PC-3 (cell line): ENCODE results near the gene TAF4. TPM values are rescaled to one million over a fixed set of nuclear protein-coding genes. Genes with fewer than 3 reads are reported as not detected.
"Not testable (repeated sequence)": the region's sequence is repeated elsewhere in the genome, so short reads cannot be mapped to it uniquely, and the experiment has no call there.

Experiments used
- ATAC-seq: fragments of 200-7000 bp; cut with Tn5 transposase; 2 replicates; pipeline ENCODE4 v1.9.1; 2020; ENCODE audit warnings: mild to moderate bottlenecking, moderate library complexity
- BruUV-seq: library from RNA; stranded (reverse); fragments of 400-500 nt; replicated peaks from 2 replicates; lab custom pipeline; 2021; lab: Mats Ljungman, UMichigan
- CTCF ChIA-PET: fragments of 300-600 bp; sonication (Branson Sonifier 250); formaldehyde crosslinking; loops from one replicate; lab custom pipeline; 2022; ENCODE audit warnings: antibody characterized with exemption; lab: Charles Lee
- POLR2A ChIA-PET: fragments of 300-600 bp; sonication (Branson Sonifier 250); formaldehyde crosslinking; loops from one replicate; lab custom pipeline; 2022; ENCODE audit warnings: antibody characterized with exemption; ENCODE audit not compliant: unreplicated experiment; lab: Charles Lee
- DNase-seq: peaks from one replicate; pipeline ENCODE4 v3.0.0-alpha.2; 2015
- H2AFZ ChIP-seq: fragments of 300-600 bp; sonication (generic); 2 replicates; pipeline ENCODE4 v1.6.0; 2016; ENCODE audit warnings: antibody characterized with exemption, low read length
- H3F3A ChIP-seq: fragments of 300-600 bp; sonication (generic); one replicate; pipeline ENCODE4 v1.6.0; 2017; ENCODE audit warnings: antibody characterized with exemption, low read length, control low read depth, mild to moderate bottlenecking; ENCODE audit not compliant: unreplicated experiment
- H3K27ac ChIP-seq: fragments of 300-600 bp; sonication (generic); 2 replicates; pipeline ENCODE4 v1.5.1; 2016; ENCODE audit warnings: mild to moderate bottlenecking, low read length
- H3K27me3 ChIP-seq: fragments of 300-600 bp; sonication (generic); 2 replicates; pipeline ENCODE4 v1.6.1; 2016; ENCODE audit warnings: low read length, mixed read lengths
- H3K36me3 ChIP-seq: fragments of 300-600 bp; sonication (generic); 2 replicates; pipeline ENCODE4 v1.6.1; 2016; ENCODE audit warnings: low read depth, mixed run types, low read length, mixed read lengths
- H3K4me1 ChIP-seq: fragments of 300-600 bp; sonication (generic); 2 replicates; pipeline ENCODE4 v1.5.1; 2016; ENCODE audit warnings: low read length; ENCODE audit not compliant: insufficient read depth
- H3K4me2 ChIP-seq: fragments of 300-600 bp; sonication (generic); 2 replicates; pipeline ENCODE4 v1.6.0; 2016; ENCODE audit warnings: low read length
- H3K4me3 ChIP-seq: fragments of 300-600 bp; sonication (generic); 2 replicates; pipeline ENCODE4 v1.5.1; 2016; ENCODE audit warnings: mild to moderate bottlenecking, low read length, mixed read lengths
- H3K79me2 ChIP-seq: fragments of 300-600 bp; sonication (generic); 2 replicates; pipeline ENCODE4 v1.6.1; 2017; ENCODE audit warnings: low read length, mixed read lengths
- H3K9ac ChIP-seq: fragments of 300-600 bp; sonication (generic); 2 replicates; pipeline ENCODE4 v1.6.0; 2016; ENCODE audit warnings: mild to moderate bottlenecking, low read length
- H3K9me2 ChIP-seq: fragments of 300-600 bp; sonication (generic); replicated peaks from 2 replicates; pipeline ENCODE4 v1.6.1; 2016; ENCODE audit warnings: mixed run types, low read length, mixed read lengths
- H3K9me3 ChIP-seq: fragments of 300-600 bp; sonication (generic); 2 replicates; pipeline ENCODE4 v1.6.1; 2016; ENCODE audit warnings: low read length, mixed read lengths
- H4K20me1 ChIP-seq: fragments of 300-600 bp; sonication (generic); 2 replicates; pipeline ENCODE4 v1.6.1; 2016; ENCODE audit warnings: low read length, mixed read lengths
- EZH2 ChIP-seq: fragments of 300-600 bp; sonication (generic); IDR thresholded peaks from one replicate; pipeline ENCODE4 v1.6.1; 2017; ENCODE audit warnings: antibody characterized with exemption, mild to moderate bottlenecking, low read length; ENCODE audit not compliant: unreplicated experiment
- EZH2phosphoT487 ChIP-seq: fragments of 300-600 bp; sonication (generic); IDR thresholded peaks from 2 replicates; pipeline ENCODE4 v1.6.1; 2018; ENCODE audit warnings: mild to moderate bottlenecking, antibody characterized with exemption, low read length, borderline replicate concordance
- intact Hi-C: fragments of 100-400 bp; cut with micrococcal nuclease; formaldehyde crosslinking; loops from 2 replicates; pipeline ENCODE4 v1.9.0; 2023
- total RNA-seq: library from RNA; depleted of rRNA; stranded (reverse); fragments of >200 nt; gene quantifications from 2 replicates; pipeline ENCODE4 v1.2.3, GENCODE V29; 2014
- TF ChIP-seq, protein P1 (sequence below): fragments of 300-600 bp; sonication (generic); conservative IDR thresholded peaks from 2 replicates; pipeline ENCODE4 v1.5.1; 2017; ENCODE audit warnings: antibody characterized with exemption, low read depth, mild to moderate bottlenecking, low read length

The TAF4 gene
- total RNA-seq, 1 experiment from 2014 or later = 9.6 TPM

DNA sequence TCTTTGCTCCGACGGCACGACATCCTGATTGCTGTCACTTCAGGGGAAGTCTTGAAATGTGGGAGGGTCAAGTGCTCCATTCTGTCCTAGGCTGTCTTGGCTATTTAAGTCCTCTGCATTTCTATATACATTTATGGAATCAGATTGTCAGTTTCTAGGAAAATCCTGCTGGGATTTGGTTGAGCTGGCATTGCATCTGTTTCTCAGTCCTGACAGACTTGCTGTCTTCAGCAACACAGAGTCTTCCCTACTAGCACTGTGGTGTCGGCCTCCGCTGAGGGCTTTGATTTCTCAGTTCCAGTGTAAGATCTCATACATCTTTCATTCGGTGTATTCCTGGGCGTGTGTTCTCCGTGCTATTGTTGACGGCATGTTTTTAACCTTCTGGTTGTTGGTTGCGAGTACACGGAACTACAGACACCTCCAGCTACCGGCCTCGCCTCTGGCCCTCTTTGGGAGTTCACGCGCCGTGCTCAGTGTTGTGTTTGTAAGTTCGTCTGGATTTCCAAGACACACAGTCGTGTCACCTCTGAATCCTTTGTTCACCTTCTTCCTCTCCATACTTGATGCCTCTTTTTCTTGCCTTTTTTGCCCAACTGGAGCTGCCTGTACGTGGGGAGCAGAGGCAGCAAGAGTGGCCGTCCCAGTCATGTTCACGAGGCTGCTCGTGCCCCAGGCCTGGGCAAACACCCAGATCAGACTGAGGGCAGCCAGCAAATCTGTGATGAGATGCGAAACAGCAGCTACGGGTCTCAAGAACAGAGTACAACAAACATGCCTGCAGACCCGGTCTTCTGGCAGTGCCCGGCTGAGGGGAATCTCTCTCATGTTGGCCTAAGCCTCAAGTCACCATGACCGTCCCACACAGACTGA lies 92.8 kb downstream of the TAF4 start:
- ATAC-seq (no peak), DNase-seq (no peak)

DNA sequence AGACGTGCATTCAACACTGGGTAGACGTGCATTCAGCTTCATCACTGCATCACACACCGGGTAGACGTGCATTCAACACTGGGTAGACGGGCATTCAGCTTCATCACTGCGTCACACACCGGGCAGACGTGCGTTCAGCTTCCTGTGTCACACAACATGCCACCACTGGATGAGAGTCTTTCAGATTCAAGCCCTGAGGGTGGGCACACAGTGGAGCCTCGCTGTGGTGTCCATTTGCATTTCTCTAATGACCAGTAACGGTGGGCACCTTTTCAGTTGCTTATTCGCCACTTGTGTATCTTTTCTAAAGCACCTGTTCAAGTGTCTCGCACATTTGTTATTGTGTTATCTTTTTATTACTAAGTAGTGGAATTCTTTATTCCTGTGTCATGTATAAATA lies 94.1 kb downstream of the TAF4 start:
- H3K4me1 ChIP-seq, H3K27me3 ChIP-seq, H3K4me3 ChIP-seq, H3K79me2 ChIP-seq, BruUV-seq, H3K9me3 ChIP-seq, H3K27ac ChIP-seq, H3K9ac ChIP-seq, H3K4me2 ChIP-seq, H3K9me2 ChIP-seq, H3K36me3 ChIP-seq, H2AFZ ChIP-seq, H3F3A ChIP-seq, intact Hi-C loops, ATAC-seq, DNase-seq, POLR2A ChIA-PET, CTCF ChIA-PET, H4K20me1 ChIP-seq: not testable (repeated sequence)

More for the DNA sequence above, 92.8 kb downstream of the TAF4 start:
- Histone ChIP-seq H3K4me2 (no peak overlapping the region), H3K36me3 (peaks cover 8% of the 10 kb centered on the region; the same call in 1 of the 2 replicates), H3K27ac (no peak overlapping the region), H3K9me2 (no peaks in the 10 kb centered on the region), H3K9ac (no peak overlapping the region), H3K4me3 (no peak overlapping the region), H2AFZ (no peak overlapping the region), H3F3A (no peaks in the 10 kb centered on the region), H3K4me1 (no peaks in the 10 kb centered on the region), H3K79me2 (no peaks in the 10 kb centered on the region), H4K20me1 (no peaks in the 10 kb centered on the region), H3K27me3 (no peaks in the 10 kb centered on the region), H3K9me3 (no peaks in the 10 kb centered on the region)
- ChIA-PET POLR2A (no interaction called here), CTCF (no interaction called here)
- BruUV-seq = no TSS peak
- no peak for TF ChIP-seq EZH2phosphoT487
- TF ChIP-seq, protein P1, sequence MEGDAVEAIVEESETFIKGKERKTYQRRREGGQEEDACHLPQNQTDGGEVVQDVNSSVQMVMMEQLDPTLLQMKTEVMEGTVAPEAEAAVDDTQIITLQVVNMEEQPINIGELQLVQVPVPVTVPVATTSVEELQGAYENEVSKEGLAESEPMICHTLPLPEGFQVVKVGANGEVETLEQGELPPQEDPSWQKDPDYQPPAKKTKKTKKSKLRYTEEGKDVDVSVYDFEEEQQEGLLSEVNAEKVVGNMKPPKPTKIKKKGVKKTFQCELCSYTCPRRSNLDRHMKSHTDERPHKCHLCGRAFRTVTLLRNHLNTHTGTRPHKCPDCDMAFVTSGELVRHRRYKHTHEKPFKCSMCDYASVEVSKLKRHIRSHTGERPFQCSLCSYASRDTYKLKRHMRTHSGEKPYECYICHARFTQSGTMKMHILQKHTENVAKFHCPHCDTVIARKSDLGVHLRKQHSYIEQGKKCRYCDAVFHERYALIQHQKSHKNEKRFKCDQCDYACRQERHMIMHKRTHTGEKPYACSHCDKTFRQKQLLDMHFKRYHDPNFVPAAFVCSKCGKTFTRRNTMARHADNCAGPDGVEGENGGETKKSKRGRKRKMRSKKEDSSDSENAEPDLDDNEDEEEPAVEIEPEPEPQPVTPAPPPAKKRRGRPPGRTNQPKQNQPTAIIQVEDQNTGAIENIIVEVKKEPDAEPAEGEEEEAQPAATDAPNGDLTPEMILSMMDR = no peak
- no peak for TF ChIP-seq EZH2
- intact Hi-C loops = no loop called here

DNA sequence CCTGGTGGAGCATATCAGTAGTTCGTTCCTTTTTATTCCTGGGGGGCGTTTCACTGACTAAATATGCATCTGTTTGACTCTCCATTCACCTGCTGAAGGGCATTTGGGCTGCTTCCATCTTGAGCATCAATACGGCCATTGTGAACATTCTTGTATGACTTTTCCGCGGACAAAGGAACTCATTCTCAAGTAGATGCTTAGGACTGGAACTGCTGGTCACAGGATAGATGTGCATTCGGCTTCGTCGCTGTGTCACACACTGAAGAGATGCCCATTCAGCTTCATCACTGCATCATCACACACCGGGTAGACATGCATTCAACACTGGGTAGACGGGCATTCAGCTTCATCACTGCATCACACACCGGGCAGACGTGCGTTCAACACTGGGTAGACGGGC lies 95.3 kb downstream of the TAF4 start:
- CTCF ChIA-PET = no interaction called here
- Histone ChIP-seq H3K27ac (no peak overlapping the region), H3K79me2 (no peaks in the 10 kb centered on the region), H3K4me2 (no peak overlapping the region), H3F3A (no peaks in the 10 kb centered on the region), H3K4me1 (no peaks in the 10 kb centered on the region), H3K9ac (no peak overlapping the region), H3K4me3 (no peak overlapping the region), H3K9me2 (no peaks in the 10 kb centered on the region), H3K36me3 (peaks cover 8% of the 10 kb centered on the region; the same call in 1 of the 2 replicates), H2AFZ (no peak overlapping the region), H3K27me3 (no peaks in the 10 kb centered on the region), H4K20me1 (no peaks in the 10 kb centered on the region), H3K9me3 (no peaks in the 10 kb centered on the region)
- no TSS peak for BruUV-seq
- ATAC-seq (no peak), DNase-seq (no peak)
- TF ChIP-seq EZH2phosphoT487 (no peak), EZH2 (no peak)
- TF ChIP-seq, protein P1 = no peak
- intact Hi-C loops = no loop called here
- POLR2A ChIA-PET = no interaction called here
